HepG2 (cell line): ENCODE data around the gene AGGF1.
"Not testable (repeated sequence)": the region's sequence is repeated elsewhere in the genome, so short reads cannot be mapped to it uniquely, and the experiment has no call there.

ENCODE experiments used
- CHCHD3 ChIP-seq: sonication (generic); formaldehyde crosslinking; IDR thresholded peaks from 2 replicates; pipeline ENCODE4 v1.8.0; 2022; ENCODE audit warnings: mild to moderate bottlenecking, missing genetic modification reagents, moderate library complexity
- SNRNP70 ChIP-seq: fragments of 200-400 bp; formaldehyde crosslinking; IDR thresholded peaks from 2 replicates; pipeline ENCODE4 v1.6.1; 2017; ENCODE audit warnings: mild to moderate bottlenecking, low read depth, low read length, moderate library complexity
- TRAFD1 ChIP-seq: sonication (generic); formaldehyde crosslinking; IDR thresholded peaks from 2 replicates; pipeline ENCODE4 v1.5.1; 2020; ENCODE audit warnings: missing genetic modification reagents, mild to moderate bottlenecking, borderline replicate concordance
- ZNF747 ChIP-seq: sonication (generic); formaldehyde crosslinking; IDR thresholded peaks from 2 replicates; pipeline ENCODE4 v1.8.1; 2023; ENCODE audit warnings: missing genetic modification reagents, mild to moderate bottlenecking, borderline replicate concordance

- TF ChIP-seq SNRNP70; ZNF747; CHCHD3; TRAFD1 (CRISPR knock-in tag): not testable (repeated sequence)
Observed at GRCh38 chr5:77080479-77080878, 50.3 kb downstream of the AGGF1 start.
